AG09309 (cell line): Measurements from ENCODE around the gene C14orf180.

Experiments
- DNase-seq: peaks from one replicate; pipeline ENCODE4 v3.0.0-alpha.2; 2010; ENCODE audit warnings: low read depth
- H3K4me3 ChIP-seq: 2 replicates; pipeline ENCODE4 v1.5.1; 2011; ENCODE audit warnings: mild to moderate bottlenecking, low read depth, low read length, moderate library complexity; ENCODE audit not compliant: control insufficient read depth
- CTCF ChIP-seq: IDR thresholded peaks from 2 replicates; pipeline ENCODE4 v1.5.1; 2011; ENCODE audit warnings: mild to moderate bottlenecking, low read depth, low read length, inconsistent platforms; ENCODE audit not compliant: insufficient read depth, control insufficient read depth; ENCODE audit errors: missing control alignments

C14orf180 gene

DNA sequence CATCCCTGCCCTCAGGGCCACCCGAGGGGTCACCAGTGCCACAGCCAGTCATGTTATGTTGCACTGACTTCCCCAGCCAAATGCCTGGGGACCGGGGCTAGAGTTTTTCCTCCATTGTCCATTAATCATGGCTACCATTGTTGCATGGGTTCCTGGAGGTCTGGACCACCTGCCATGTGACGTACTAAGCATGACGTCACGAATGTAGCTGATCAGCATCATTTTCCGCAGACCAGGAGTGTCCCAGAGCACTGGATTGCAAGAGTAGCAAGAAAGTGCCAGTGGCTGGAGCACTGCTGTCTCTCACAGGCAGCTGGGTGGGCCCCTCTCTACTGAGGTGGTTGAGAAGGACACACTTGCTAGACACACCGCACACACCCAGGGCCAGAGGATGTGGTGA, 6.9 kb upstream of the C14orf180 start:
- H3K4me3 ChIP-seq, result no peak overlapping the region
- no peak for DNase-seq
- TF ChIP-seq CTCF, result no peak

GRCh38 chr14:104573930-104574329, 5.6 kb upstream of the C14orf180 start:
- DNase-seq, result no peak
- TF ChIP-seq CTCF, result no peak
- H3K4me3 ChIP-seq, result no peak overlapping the region

DNA sequence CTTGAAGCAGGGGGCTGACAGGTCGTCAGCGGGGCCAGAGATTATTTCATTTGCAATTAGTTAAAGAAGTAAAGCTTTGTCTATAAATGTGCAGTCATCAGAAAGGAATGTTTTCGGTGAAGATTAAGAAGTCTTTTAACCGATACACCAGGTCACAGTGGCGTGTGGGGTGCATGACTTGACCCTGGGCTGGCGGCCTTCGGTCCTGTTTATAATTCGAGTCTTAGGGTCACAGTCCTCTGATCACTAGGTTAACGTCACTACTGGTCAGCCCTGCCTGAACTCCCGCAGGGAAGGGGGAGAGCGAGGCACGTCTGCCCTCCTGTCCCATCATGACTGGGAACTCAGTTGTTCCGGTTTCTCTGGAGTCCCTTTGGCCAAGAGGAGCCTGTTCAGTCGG, 5.0 kb upstream of the C14orf180 start:
- no peak for DNase-seq
- no peak overlapping the region for H3K4me3 ChIP-seq
- TF ChIP-seq CTCF, result no peak

GRCh38 chr14:104574978-104575583, 4.5 kb upstream of the C14orf180 start:
- TF ChIP-seq CTCF, result no peak
- H3K4me3 ChIP-seq, result no peak overlapping the region
- no peak for DNase-seq

GRCh38 chr14:104576232-104576969, 3.2 kb upstream of the C14orf180 start:
- TF ChIP-seq CTCF, result no peak
- DNase-seq, result no peak
- H3K4me3 ChIP-seq, result no peak overlapping the region

DNA sequence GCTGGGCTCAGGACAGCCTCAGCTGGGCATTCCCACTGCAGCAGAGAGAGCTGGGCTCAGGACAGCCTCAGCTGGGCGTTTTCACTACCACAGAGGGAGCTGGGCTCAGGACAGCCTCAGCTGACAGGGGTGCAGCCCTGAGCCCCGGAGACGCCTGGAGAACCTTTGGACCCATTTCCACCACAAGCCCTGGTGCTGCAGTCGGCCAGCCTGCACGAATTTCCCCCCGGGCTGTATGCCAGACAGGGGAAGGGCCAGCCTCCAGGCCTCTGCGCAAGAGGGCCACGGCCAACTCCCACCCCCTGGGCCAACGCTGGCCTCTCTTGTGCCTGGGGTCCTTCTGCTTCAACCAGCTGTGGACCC, 2.6 kb upstream of the C14orf180 start:
- no peak overlapping the region for H3K4me3 ChIP-seq
- no peak for DNase-seq
- no peak for TF ChIP-seq CTCF
